HCT116 (cell line): Measurements from ENCODE around the gene ABCA1.

ENCODE experiments used
- ELF1 ChIP-seq: IDR thresholded peaks from 2 replicates; pipeline ENCODE4 v1.6.1; 2012; ENCODE audit warnings: low read depth, borderline replicate concordance
- EZH2 ChIP-seq: fragments of 200-600 bp; sonication (generic); IDR thresholded peaks from 2 replicates; pipeline ENCODE4 v1.6.1; 2017; ENCODE audit warnings: antibody characterized with exemption, mixed run types
- EZH2phosphoT487 ChIP-seq: fragments of 200-600 bp; IDR thresholded peaks from 2 replicates; pipeline ENCODE4 v1.6.1; 2018; ENCODE audit warnings: antibody characterized with exemption, borderline replicate concordance
- POLR2A ChIP-seq: IDR thresholded peaks from 2 replicates; pipeline ENCODE4 v1.7.0; 2011; ENCODE audit warnings: borderline replicate concordance; ENCODE audit not compliant: insufficient read depth, insufficient read length; ENCODE audit errors: extremely low read depth
- POLR2AphosphoS5 ChIP-seq: IDR thresholded peaks from 2 replicates; pipeline ENCODE4 v1.6.1; 2011; ENCODE audit warnings: mild to moderate bottlenecking, low read depth, low read length, moderate library complexity
- RAD21 ChIP-seq: IDR thresholded peaks from 2 replicates; pipeline ENCODE4 v1.6.1; 2012; ENCODE audit warnings: low read depth, mild to moderate bottlenecking
- SIN3A ChIP-seq: IDR thresholded peaks from 2 replicates; pipeline ENCODE4 v1.6.1; 2012; ENCODE audit warnings: low read depth
- SRF ChIP-seq: IDR thresholded peaks from 2 replicates; pipeline ENCODE4 v1.6.1; 2012; ENCODE audit warnings: low read depth
- TCF7L2 ChIP-seq: IDR thresholded peaks from 2 replicates; pipeline ENCODE4 v1.7.0; 2011; ENCODE audit warnings: borderline replicate concordance, inconsistent platforms; ENCODE audit not compliant: insufficient read depth, insufficient read length; ENCODE audit errors: extremely low read depth
- TF ChIP-seq, protein P1 (sequence below), 3 experiments: fragments of 200-600 bp in 1 of 3; sonication (generic) in 1 of 3; IDR thresholded peaks in 2 of 3; conservative IDR thresholded peaks in 1 of 3; 2 replicates each; pipeline ENCODE4 v1.5.1; 2012 to 2017; ENCODE audit warnings: low read depth in 2 of 3, low read length in 2 of 3, antibody characterized with exemption in 1 of 3, borderline replicate concordance in 1 of 3, control low read depth in 1 of 3, mild to moderate bottlenecking in 1 of 3, mixed read lengths in 1 of 3, mixed run types in 1 of 3, moderate library complexity in 1 of 3; ENCODE audit not compliant: insufficient read depth in 1 of 3
- TF ChIP-seq, protein P2 (sequence below): IDR thresholded peaks from 2 replicates; pipeline ENCODE4 v1.6.1; 2012

DNA sequence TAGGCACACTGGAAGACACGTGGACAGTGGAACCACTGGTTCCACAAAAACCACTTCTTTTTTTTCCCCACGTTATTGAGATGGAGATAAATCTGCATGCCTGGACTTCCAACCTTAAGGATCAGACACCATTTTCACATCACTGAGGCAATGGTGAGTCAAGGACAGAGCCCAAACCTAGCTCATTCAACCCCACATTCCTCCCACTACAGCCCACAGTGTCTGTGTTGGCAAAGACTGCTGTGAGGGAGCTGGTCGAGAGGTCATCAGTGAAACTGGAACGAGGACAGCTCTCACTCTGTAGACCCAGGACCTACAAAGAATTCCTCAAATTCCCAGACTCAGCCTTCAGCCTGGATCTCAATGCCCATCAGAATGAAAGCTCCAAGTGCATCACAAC, 74.8 kb downstream of the ABCA1 start:
- TF ChIP-seq EZH2 (no peak), EZH2phosphoT487 (no peak), POLR2A (no peak), RAD21 (no peak), ELF1 (no peak), SIN3A (no peak), POLR2AphosphoS5 (no peak), TCF7L2 (no peak), SRF (no peak)
- TF ChIP-seq, protein P1, sequence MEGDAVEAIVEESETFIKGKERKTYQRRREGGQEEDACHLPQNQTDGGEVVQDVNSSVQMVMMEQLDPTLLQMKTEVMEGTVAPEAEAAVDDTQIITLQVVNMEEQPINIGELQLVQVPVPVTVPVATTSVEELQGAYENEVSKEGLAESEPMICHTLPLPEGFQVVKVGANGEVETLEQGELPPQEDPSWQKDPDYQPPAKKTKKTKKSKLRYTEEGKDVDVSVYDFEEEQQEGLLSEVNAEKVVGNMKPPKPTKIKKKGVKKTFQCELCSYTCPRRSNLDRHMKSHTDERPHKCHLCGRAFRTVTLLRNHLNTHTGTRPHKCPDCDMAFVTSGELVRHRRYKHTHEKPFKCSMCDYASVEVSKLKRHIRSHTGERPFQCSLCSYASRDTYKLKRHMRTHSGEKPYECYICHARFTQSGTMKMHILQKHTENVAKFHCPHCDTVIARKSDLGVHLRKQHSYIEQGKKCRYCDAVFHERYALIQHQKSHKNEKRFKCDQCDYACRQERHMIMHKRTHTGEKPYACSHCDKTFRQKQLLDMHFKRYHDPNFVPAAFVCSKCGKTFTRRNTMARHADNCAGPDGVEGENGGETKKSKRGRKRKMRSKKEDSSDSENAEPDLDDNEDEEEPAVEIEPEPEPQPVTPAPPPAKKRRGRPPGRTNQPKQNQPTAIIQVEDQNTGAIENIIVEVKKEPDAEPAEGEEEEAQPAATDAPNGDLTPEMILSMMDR (IDR thresholded peaks at IDR 0.05 in 2 of 3, conservative IDR thresholded peaks at IDR 0.05 in 1 of 3; ENCODE audit: borderline replicate concordance in 1 of 3, insufficient read depth in 1 of 3, low read depth in 2 of 3, low read length in 2 of 3) = no peak
- TF ChIP-seq, protein P2, sequence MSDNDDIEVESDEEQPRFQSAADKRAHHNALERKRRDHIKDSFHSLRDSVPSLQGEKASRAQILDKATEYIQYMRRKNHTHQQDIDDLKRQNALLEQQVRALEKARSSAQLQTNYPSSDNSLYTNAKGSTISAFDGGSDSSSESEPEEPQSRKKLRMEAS = no peak
